HUES48 (cell line): ENCODE measurements around the gene EMC9.
A peak's percentile ranks its signal among the peaks of the same experiment; 100 is the strongest.

Experiments
- H3K27ac ChIP-seq: one replicate; pipeline ENCODE4 v1.7.0; 2013; ENCODE audit warnings: low read depth, low read length, inconsistent platforms
- H3K27me3 ChIP-seq: 2 replicates; pipeline ENCODE4 v1.6.1; 2013; ENCODE audit warnings: mild to moderate bottlenecking, low read length; ENCODE audit not compliant: control insufficient read depth, insufficient read depth
- H3K36me3 ChIP-seq: 2 replicates; pipeline ENCODE4 v1.6.1; 2013; ENCODE audit warnings: low read length; ENCODE audit not compliant: control insufficient read depth, insufficient read depth
- H3K4me1 ChIP-seq: 2 replicates; pipeline ENCODE4 v1.6.1; 2013; ENCODE audit warnings: mild to moderate bottlenecking, low read length; ENCODE audit not compliant: control insufficient read depth, insufficient read depth
- H3K4me3 ChIP-seq: 2 replicates; pipeline ENCODE4 v1.5.1; 2013; ENCODE audit warnings: mild to moderate bottlenecking, low read depth, low read length
- H3K9ac ChIP-seq: 2 replicates; pipeline ENCODE4 v1.6.1; 2013; ENCODE audit warnings: mild to moderate bottlenecking, low read depth, low read length, moderate library complexity
- H3K9me3 ChIP-seq: 2 replicates; pipeline ENCODE4 v1.6.1; 2013; ENCODE audit warnings: low read length; ENCODE audit not compliant: control insufficient read depth, insufficient read depth

The EMC9 gene

GRCh38 chr14:24127673-24128072 lies 13.7 kb downstream of the EMC9 start:
- H3K4me3 ChIP-seq, result no peak overlapping the region
- no peaks in the 10 kb centered on the region for H3K27me3 ChIP-seq
- H3K27ac ChIP-seq, result no peak overlapping the region
- peaks cover 17% of the 10 kb centered on the region for H3K36me3 ChIP-seq
- no peak overlapping the region for H3K9ac ChIP-seq
- no peaks in the 10 kb centered on the region for H3K9me3 ChIP-seq
- H3K4me1 ChIP-seq, result no peaks in the 10 kb centered on the region

DNA sequence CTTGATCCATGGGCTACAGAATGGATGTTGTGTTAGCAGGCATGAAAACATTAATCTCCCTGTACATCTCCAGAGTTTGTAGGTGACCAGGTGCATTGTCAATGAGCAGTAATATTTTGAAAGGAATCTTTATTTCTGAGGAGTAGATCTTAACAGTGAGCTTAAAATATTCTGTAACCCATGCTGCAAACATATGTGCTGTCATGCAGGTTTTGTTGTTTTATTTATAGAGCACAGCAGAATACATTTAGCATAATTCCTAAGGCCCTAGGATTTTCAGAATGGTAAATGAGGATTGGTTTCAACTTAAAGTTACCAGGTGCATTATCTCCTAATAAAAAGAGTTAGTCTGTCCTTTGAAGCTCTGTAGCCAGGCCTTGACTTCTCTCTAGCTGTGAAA lies 14.5 kb downstream of the EMC9 start:
- Histone ChIP-seq H3K27me3 (no peaks in the 10 kb centered on the region), H3K9me3 (no peaks in the 10 kb centered on the region), H3K36me3 (peaks cover 22% of the 10 kb centered on the region), H3K9ac (no peak overlapping the region), H3K4me1 (no peaks in the 10 kb centered on the region), H3K27ac (no peak overlapping the region), H3K4me3 (no peak overlapping the region)

DNA sequence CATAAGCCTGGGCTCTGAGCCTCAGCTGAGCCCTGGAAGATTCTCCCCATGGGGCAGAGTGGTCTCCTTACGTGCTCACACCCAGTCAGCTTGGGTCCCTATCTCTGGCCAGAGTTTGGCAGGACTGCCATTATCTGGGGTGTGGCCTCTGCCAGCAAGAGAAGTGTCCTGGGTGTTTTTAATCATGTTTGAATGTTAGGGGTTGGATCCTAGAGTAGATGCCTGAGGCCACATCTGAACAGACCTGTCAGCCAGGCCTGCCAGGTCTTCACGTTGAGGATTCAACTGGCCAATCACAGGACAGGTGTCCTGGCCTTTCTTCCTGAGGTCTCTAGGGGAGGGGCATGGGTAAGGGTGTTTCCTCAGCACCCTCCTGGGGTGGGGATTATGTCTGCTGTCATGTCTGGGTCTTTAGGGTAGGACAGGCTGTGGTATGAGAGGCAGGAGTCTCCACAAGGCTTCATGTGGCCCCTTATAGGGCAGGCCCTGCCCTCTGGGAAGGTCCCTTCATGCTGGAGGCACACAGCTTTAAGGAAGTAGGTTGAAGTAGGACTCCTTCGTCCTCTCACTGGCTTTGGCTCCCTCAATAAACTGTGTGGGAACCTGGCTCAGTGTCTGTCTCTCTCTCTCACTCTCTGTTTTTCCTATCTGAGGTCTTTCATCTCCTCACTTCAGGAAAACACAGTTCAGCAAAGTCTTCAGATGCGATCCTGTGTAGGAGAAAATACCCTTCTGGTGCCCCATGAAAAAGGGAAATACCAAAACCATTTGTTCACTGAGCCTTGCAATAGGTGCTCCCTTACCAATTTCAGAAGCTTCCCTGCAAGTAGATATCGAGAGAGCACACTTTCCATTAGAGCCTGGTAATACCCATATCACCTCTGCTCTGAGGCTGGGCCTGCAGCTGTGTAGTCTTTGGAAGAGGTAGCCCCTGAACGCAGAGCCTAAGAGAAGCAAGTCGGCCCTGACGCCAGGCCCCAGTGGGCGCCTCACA lies 17.7 kb downstream of the EMC9 start:
- no peak overlapping the region for H3K27ac ChIP-seq
- no peak overlapping the region for H3K9ac ChIP-seq
- H3K4me3 ChIP-seq, result no peak overlapping the region
- H3K36me3 ChIP-seq, result peaks cover 51% of the 10 kb centered on the region
- no peaks in the 10 kb centered on the region for H3K4me1 ChIP-seq
- H3K9me3 ChIP-seq, result no peaks in the 10 kb centered on the region
- no peaks in the 10 kb centered on the region for H3K27me3 ChIP-seq

DNA sequence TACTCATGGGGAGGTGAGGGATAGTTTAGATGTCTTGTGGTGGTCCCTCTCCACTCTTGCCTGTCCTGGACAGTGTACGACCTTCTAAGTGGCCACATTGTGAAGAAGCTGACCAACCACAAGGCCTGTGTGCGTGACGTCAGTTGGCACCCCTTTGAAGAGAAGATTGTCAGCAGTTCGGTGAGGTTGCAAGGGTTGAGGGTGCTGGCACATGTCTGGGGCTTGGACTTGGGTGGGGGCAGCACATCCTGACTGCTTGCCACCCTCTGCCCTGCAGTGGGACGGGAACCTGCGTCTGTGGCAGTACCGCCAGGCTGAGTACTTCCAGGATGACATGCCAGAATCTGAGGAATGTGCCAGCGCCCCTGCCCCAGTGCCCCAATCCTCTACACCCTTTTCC lies 18.5 kb downstream of the EMC9 start:
- Histone ChIP-seq H3K4me3 (no peak overlapping the region), H3K9ac (no peak overlapping the region), H3K4me1 (no peaks in the 10 kb centered on the region), H3K27ac (no peak overlapping the region), H3K9me3 (no peaks in the 10 kb centered on the region), H3K36me3 (peaks cover 59% of the 10 kb centered on the region), H3K27me3 (no peaks in the 10 kb centered on the region)

GRCh38 chr14:24122416-24122815 lies 19.0 kb downstream of the EMC9 start:
- Histone ChIP-seq H3K9me3 (no peaks in the 10 kb centered on the region), H3K9ac (no peak overlapping the region), H3K36me3 (peaks cover 64% of the 10 kb centered on the region), H3K4me3 (no peak overlapping the region), H3K4me1 (no peaks in the 10 kb centered on the region), H3K27ac (no peak overlapping the region), H3K27me3 (no peaks in the 10 kb centered on the region)

GRCh38 chr14:24121210-24121609 lies 20.2 kb downstream of the EMC9 start:
- H3K27ac ChIP-seq, result no peak overlapping the region
- no peaks in the 10 kb centered on the region for H3K4me1 ChIP-seq
- no peaks in the 10 kb centered on the region for H3K27me3 ChIP-seq
- H3K4me3 ChIP-seq, result no peak overlapping the region
- H3K9ac ChIP-seq, result no peak overlapping the region
- peaks cover 74% of the 10 kb centered on the region for H3K36me3 ChIP-seq
- no peaks in the 10 kb centered on the region for H3K9me3 ChIP-seq

GRCh38 chr14:24119691-24120090 lies 21.7 kb downstream of the EMC9 start:
- peaks cover 74% of the 10 kb centered on the region for H3K36me3 ChIP-seq
- no peak overlapping the region for H3K27ac ChIP-seq
- no peak overlapping the region for H3K4me3 ChIP-seq
- H3K27me3 ChIP-seq, result no peaks in the 10 kb centered on the region
- no peak overlapping the region for H3K9ac ChIP-seq
- H3K9me3 ChIP-seq, result no peaks in the 10 kb centered on the region
- no peaks in the 10 kb centered on the region for H3K4me1 ChIP-seq

- Histone ChIP-seq H3K9ac (no peak overlapping the region), H3K27ac (no peak overlapping the region), H3K9me3 (no peaks in the 10 kb centered on the region), H3K4me1 (no peaks in the 10 kb centered on the region), H3K4me3 (no peak overlapping the region), H3K27me3 (no peaks in the 10 kb centered on the region), H3K36me3 (peaks cover 53% of the 10 kb centered on the region)
Observed at GRCh38 chr14:24117179-24117578, 24.2 kb downstream of the EMC9 start.

- H3K9ac ChIP-seq, result no peak overlapping the region
- H3K4me1 ChIP-seq, result no peaks in the 10 kb centered on the region
- no peaks in the 10 kb centered on the region for H3K9me3 ChIP-seq
- peak overlapping the region; percentile 92 for H3K4me3 ChIP-seq
- H3K27me3 ChIP-seq, result no peaks in the 10 kb centered on the region
- H3K27ac ChIP-seq, result no peak overlapping the region
- H3K36me3 ChIP-seq, result peaks cover 45% of the 10 kb centered on the region
Observed at GRCh38 chr14:24116128-24116814, 25.1 kb downstream of the EMC9 start.

- no peaks in the 10 kb centered on the region for H3K4me1 ChIP-seq
- peak overlapping the region; percentile 73 for H3K27ac ChIP-seq
- no peaks in the 10 kb centered on the region for H3K27me3 ChIP-seq
- H3K4me3 ChIP-seq, result peak overlapping the region; percentile 92
- no peaks in the 10 kb centered on the region for H3K9me3 ChIP-seq
- H3K9ac ChIP-seq, result peak overlapping the region; percentile 55
- H3K36me3 ChIP-seq, result peaks cover 38% of the 10 kb centered on the region
Observed at GRCh38 chr14:24115422-24116127, 25.8 kb downstream of the EMC9 start.
